ENCODE measurements around the gene P4HA3.

The P4HA3 gene

DNA sequence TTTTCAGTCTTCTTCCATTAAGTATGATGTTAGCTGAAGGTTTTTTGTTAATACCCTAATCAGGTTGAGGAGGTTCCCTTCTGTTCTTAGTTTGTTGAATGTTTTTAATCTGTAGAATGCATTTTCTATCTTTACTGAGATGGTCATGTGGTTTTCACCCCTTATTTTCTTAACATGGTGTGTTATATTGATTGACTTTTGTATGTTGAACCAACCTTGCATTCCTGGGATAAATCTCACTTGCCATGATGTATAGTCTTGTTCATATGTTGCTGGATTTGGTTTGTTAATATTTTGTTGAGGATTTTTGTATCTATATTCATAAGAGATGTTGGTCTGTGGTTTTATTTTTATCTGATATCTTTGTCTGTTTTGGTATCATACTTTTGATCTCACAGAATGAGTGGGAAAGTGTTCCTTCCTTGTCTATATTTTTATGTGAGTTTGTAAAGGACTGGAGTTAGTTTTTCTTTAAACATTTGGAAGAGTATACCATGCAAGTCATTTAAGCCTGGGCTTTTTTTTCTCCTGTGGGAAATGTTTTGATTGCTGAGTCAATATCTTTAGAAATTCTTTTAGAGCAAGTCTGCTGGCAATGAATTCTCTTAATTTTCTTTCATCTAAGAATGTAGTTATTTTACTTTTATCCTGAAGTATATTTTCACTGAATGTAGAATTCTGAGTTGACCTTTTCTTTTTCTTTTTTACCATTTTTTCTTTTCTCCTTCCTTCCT, 5.5 kb upstream of the P4HA3 start:
- DNase-seq (ENCODE audit: low spot score), result peak; percentile 19

DNA sequence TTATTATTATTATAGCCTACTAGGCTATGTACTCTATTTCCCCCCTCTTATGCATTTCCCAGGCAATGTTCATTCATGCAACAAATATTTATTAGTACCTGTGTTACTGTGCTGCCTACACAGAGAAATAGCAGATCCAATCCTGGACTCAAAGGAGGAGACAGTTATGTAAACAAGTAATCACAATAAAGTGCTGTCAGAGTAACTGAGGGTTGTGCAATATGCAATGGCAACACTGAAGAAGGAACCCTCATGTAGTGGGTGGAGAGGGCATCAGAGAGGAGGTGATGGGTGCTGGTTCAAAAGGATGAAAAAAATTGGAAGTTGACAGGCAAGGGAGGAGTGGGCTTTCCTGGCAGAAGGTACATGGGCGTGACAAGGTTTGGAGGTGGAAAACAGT, 886 bp upstream of the P4HA3 start:
- DNase-seq (ENCODE audit: low spot score), result no peak

DNA sequence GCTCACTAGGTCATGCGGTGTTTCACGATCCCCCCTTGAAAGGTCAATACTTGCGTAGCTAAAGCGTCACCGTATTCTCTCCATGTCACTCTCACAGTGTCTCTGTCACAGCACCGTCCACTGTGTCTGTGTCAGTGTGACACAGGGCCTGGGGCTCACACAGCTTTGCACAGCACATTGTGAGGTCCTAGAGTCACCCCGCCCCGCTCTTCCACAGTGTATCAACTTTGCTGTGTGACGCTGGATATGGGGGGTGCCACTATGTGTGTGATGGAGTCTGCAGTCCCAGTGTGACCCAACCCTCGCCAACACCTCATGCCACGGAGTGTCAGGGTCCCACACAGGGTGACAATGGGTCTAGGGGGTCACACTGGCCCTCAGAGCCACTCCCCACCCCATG, 583 bp downstream of the P4HA3 start:
- DNase-seq (ENCODE audit: low spot score), result no peak

DNA sequence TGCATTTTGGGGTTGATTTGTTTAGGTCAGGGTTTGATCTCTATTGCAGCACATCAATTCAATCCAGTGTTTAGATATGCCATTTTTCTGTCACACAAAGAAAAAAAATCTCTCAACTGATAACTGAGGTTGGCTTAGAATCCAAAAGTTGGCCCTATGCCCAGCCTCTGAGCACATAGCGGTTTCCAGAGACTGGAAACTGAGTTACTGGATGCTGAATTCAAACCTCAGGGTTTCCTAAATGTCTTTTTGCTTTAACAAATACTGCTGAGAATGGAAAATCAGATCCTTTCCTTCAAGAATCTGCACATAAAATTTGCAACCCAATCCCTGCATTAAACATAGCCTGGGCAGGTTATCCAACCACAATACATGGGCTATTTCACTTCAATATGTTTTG, 4.0 kb downstream of the P4HA3 start:
- DNase-seq (ENCODE audit: low spot score), result no peak

DNA sequence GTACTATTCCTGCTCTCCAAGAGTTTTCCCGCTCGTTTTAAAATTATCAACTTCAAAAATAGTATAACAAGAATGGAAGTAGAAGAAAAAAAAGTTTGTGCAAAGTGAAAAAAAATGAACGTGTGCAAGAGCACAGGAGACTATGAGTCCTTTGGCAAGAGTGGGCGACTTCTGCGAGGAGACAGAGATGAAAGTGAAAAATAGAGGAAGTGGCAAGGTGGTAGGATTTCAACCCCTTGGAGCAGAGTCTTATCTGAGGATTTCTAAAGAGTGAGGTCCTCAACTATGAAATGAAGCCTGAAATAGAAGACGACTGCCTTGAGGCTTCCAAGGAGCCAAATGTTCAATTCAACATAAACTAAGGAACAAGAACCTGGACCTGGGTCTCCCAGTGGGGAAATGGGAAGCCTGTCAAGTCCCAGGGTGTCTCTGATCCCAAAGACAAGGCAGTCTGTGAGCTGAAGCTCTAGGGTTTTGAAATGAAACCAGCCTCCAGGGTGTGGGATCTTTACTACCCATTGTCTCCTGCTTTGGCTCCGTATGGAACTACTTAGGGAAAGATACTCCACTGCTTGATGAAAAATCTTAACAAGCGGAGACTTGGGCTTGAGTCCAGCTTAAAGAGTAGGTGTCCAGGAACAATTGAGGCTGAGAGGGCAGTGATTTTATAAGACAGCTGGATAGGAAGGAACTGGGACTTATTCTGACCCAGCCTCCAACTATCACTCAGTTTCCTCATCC, 4.8 kb downstream of the P4HA3 start:
- no peak for DNase-seq (ENCODE audit: low spot score)

DNA sequence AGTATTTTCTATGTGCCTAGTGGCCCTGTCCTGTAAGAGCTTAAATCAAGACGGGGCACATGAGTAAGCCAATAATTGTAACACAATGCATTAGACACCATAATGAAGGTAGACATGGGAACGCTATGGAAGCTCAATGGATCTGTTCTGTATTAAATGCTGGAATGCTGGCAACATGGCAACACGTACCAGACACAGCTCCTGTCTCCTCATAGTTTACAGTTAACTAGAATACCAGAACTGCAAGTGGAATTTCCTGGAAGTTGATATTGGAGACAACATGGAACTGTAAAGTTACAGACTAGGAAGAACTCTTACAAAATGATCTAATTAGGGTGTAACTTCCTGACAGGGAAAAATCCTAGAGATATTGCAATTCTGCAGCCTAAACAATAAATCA, 12.4 kb downstream of the P4HA3 start:
- no peak for DNase-seq (ENCODE audit: low spot score)

DNA sequence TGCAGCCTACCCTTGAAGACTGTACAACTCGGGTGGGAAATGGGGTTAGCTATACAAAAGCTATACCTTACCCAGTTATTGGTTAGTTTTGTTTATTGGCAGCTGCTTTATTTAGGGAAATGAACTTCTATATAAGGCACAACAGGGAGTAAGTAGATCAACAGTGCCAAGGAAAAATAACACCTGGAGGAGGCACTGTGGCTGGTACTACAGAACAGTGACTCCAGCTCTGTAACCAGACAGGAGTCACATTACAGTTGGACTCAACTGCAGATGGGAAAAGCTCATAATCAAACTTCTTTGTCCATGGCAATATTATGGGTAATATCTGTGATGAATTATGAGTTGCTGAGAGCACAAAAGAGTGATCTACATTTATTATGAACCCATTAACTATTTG, 14.0 kb downstream of the P4HA3 start:
- DNase-seq (ENCODE audit: low spot score), result no peak

DNA sequence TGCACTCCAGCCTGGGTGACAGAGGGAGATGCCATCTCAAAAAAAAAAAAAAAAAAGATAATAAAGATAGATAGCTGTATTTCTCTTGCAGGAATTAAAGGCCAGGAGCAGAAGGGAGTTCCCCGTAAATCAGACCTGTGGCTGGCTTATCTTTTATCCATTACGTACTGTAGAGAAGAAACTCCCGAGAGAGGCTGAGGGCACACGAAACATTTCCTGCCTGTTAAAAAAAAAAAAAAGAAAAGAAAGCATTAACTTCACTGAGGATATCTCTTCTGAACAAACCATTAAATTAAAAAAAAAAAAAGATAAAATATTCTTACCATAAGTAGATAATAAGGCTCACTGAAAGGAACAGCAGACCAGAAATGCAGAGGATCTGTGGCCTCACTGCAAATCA, 22.5 kb downstream of the P4HA3 start:
- DNase-seq (ENCODE audit: low spot score), result no peak

DNA sequence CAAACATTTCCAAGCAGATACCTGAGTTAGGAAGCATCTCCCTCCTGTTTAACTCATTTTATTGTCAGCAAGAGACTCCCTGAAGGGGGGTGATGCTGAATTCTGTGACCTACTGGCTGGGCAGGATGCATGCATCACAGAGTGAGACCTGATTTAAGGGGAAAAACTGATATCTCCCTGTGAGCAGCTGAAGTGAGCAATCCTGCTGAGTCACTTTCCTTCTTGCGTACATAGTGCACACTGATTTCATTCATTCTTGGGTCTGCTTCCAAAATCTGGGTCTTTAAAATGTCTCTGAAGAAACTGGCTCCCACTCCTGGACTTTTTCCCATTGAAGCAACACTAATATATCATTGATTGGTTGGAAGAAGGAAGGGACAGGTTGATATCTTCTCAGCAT, 23.3 kb downstream of the P4HA3 start:
- peak; percentile 82 for DNase-seq (ENCODE audit: low spot score)

DNA sequence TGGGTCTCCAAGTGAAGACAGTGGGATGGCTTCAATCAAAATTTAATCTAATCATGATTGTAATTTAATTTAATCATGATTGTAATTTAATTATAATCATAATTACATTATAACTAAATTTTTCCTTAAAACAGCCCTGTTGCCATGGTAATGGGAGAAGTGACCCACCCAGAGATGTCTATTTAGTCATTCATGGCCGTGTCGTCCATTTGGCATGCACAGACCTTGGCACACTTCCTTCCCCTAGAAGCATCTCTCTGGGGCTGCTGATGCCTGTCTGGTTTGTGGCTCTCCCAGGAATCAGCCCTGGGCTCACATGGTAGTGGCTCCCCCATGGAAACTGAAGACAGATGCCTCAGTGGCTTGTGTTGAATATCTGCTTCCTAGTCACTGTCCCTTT, 27.0 kb downstream of the P4HA3 start:
- no peak for DNase-seq (ENCODE audit: low spot score)

DNA sequence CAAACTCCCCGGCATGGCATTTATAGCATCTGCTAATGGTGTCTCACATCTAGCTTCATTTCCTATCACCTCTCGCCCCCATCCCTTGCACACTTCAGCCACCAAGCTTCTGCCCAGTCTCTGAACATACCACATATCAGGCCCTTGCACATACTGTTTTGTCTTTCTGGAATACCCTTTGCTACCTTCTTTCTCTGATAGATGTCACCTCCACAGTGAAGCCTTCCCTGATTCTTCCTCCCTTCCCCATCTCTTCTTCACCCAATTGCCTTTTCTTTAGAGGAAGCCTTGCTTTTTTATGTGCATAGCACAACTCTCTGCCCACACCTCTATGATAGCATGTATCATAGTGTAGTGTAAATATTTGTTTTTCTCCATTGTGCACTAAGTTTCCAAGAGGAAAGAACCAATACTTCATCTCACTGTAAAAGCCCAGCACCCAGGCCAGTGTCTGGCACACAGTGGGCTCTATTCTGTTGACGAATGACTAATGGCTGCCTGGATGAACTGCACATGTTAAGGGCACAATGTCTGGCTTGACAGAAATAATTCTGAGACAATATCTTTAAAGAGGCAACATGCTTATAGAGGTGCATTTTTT, 27.8 kb downstream of the P4HA3 start:
- DNase-seq (ENCODE audit: low spot score), result no peak

DNA sequence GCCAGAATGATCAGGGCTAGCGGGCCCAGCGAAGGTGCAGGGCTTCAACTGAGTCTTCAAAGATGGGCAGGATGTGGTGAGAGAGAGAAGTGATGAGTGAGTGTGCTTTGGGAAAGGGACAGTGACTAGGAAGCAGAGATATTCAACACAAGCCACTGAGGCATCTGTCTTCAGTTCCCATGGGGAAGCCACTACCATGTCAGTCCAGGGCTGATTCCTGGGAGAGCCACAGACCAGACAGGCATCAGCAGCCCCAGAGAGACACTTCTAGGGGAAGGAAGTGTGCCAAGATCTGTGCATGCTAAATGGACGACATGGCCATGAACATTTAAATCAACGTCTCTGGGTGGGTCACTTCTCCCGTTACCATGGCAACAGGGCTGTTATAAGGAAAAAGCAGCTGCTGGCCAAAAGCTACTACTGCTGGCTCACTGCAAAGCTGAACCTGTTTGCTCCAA, 28.5 kb downstream of the P4HA3 start:
- no peak for DNase-seq (ENCODE audit: low spot score)

DNA sequence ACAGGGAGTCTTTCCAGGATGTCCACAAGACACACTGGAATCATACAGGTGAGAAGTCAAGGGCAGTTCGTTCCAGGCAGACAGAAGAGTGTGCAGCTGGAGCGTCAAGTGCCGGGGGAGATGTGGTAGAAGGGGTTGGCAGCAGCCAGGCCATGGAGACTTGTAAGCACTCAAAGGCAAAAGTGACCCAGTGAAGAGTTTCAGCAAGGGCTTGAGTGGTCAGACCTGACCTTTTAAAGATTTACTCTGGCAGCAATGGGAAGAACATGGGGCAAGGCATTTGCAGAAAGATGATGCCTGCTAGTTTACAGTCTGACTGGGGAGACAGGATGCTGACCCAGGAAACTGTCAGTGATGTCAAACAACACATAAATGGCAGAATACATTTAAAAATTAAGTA, 29.0 kb downstream of the P4HA3 start:
- no peak for DNase-seq (ENCODE audit: low spot score)

DNA sequence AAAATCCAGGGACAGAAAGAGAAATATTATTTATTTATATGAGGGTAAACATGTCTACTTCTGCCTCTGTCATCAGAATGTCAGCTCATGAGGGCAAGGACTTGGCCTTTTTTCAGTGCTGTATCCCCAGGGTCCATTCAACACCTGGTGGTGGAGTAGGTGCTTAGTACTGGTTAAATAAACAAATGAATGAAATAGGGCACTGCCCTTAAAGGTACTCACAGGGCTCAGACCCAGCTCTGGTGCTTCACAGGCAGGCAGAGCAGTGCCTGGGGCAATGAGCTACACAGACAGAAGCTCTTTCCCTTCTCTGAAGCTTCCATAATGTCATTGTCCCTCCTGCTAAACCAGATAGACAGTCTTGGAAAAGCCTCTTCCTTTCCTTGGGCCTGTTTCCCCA, 30.9 kb downstream of the P4HA3 start:
- DNase-seq (ENCODE audit: low spot score), result no peak

DNA sequence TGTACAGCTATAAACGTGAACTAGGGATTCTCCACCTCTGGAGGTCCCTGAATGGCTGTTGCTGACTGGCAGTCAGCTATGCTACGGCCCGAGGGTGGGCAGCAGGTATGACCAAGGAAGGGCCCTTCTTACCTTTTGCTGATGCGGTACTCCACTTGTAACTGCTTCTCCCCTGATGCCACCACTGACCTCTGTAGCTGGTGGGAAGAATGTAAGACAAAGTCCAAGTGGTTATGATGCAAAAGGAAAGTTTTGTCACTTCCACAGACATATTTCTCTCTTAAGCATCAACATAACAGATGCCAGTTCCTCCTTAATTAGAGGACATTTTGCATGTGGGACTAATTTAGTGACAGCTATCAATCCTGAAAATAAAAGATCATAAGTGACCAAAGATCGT, 32.2 kb downstream of the P4HA3 start:
- no peak for DNase-seq (ENCODE audit: low spot score)

DNA sequence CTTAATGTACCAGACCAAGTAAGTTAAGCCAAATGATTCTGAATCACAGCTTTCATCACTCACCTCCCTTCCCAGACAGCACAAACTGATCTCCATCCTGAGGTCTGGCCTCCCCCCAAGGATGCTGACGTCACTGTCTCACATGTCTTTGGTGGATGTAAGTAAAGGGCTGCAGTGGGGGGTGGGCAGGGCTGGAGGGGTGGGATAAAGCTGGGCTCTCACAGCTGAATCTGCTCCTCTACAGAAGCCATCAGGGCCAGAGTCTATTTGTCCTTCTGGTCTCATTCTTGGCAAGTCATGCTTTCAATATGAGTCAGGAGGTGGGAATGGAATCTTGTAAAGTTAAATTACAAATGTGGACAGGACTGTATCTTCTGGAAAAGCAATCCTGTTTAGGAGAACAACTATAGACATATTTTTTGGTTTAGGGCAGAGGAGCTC, 32.7 kb downstream of the P4HA3 start:
- peak; percentile 86 for DNase-seq (ENCODE audit: low spot score)

DNA sequence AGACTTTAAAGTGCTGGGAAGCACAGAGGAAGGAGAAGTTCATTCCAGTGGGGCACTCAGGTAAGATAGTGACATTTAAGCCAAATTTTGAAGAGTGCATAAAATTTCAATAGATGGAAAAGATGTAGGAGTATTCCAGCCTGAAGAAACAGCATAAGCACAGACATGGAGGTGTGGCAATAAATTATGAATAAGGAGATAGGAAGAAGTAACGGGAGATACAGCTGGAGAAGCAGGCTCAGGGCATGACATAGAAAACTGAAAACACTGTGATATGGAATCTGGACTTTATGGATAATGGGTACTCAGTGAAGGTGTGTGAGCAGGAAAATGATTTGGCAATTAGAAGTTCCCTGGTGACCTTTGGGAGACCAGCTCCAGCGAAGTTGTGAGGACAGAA, 33.3 kb downstream of the P4HA3 start:
- DNase-seq (ENCODE audit: low spot score), result no peak

DNA sequence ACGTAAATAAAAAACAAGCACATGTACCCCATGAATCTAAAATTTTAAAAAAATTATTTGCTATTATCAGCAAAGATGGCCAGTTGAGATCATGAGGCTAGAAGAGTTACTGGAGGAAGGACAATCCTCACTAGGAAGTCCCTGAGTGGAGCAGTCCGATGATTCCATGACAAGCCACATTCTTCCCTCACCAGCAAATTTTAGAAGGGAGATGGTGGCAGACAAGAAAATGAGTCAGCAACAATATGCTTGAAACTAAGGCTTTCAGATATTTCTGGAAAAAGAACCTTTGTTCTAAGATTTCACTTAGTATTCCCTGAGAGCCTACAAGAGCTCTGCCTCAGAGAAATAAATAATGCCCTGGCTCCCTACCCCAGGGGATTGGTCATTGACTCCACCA, 34.9 kb downstream of the P4HA3 start:
- peak; percentile 62 for DNase-seq (ENCODE audit: low spot score)

DNA sequence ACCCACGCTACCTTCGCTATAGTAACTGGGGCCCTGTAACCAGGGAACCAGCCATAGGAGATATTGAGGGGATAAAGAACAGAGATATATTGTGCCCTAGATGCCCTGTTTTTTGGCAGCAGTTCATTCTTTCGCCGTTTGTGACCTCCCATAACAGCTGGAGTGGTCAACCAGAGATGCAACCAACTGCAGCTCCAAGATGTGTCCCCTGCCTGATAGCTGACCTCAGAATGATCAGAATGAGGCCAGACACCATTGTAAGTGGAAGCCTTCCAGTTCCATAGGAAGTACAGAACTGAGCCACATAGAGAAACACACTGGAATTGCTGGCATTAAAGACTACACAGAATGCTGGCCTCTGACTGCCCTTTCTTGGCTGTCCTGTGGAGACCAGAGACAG, 39.2 kb downstream of the P4HA3 start:
- DNase-seq (ENCODE audit: low spot score), result no peak

DNA sequence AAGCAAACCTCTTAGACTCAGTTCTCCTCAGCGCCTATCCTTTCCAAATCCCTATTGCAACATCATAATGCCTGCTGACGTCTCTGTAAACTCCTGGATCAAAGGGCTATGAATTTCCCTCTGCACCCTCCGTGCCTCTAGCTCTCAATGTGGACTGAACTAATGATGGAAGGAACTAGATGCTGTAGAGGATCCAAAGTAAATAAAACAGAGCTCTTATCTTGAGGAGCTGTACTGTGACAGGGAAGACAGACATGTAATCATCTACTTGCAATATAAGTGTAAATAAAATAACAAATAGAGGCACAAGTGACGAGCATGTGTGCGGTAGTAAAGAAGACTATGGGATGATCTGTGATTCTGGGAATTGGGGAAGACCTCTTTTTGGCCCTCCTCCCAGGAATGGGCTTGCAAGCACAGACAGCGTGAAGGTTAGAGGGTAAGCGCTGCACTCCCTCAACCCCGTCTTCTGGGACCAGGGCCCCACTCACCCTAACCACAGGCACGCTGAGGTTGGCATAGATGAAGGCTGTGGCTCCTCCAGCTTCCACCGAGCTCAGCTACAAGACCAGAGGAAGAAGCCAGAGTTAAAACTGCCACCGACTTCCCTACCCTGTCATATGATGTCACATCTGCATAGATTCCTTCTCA, 42.2 kb downstream of the P4HA3 start:
- no peak for DNase-seq (ENCODE audit: low spot score)

DNA sequence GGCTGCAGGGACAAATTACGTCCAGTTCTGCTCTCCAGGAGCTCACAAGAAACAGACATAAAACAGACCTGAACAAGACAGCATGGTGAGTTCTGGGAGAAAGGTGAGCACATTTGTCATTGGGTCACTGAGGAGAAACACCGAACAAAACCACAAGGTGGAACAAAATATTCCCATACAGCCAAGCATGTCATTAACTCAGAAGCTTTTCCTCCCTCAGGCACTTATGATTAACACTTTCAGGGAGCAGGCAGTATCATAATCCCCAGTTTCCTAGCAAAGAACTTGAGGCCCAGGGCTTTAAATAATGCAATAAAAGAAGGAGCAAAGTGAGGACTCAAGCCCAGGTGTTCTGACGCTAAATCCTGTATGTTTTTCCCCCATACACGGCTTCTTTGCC, 43.0 kb downstream of the P4HA3 start:
- no peak for DNase-seq (ENCODE audit: low spot score)

DNA sequence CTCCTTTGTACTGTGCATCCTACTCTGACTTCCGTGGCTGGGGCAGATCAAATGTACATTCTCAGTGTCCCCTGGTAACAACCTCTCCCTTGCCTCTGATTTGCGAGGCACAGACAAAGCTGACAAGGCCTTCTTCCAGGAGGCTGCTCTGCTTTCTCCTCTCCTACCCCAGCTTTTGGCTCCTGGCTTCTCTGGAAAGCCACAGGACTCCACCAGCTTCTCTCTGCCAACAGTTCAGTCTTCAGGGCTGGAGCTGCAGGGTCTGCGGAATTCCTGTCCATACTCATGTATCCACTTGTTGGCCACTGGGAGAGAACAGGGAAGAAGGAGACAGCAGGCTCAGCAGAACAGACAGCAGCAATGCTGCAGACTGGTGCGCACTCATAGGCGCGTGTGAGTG, 44.4 kb downstream of the P4HA3 start:
- no peak for DNase-seq (ENCODE audit: low spot score)

DNA sequence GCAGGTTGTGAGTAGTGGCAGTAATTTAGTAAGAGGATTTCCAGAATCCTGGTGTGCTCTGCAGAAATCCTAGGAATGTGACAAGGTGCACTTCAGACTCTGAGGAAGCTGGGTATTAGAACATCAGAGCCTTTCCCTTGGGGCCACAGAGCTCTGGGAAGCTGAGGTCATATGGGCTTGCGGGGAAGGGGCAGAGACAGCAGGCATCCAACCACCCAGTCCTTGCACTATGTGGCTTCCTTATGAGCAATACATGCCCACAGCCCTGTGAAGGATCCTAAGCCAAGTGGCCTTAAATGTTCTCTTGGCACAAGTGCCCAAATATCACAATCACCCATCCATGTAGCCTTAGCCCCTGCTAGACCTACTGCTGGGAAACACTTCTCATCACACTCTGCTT, 46.2 kb downstream of the P4HA3 start:
- no peak for DNase-seq (ENCODE audit: low spot score)

All from GM03348 (cell line).